SJCRH30 (cell line): ENCODE data around the gene C22orf31. TPM values are rescaled to one million over a fixed set of nuclear protein-coding genes. Genes with fewer than 3 reads are reported as not detected.

Experiments
- DNase-seq, 2 experiments: peaks; one replicate each; pipeline ENCODE4 v3.0.0-alpha.2; 2015 to 2020
- H3K27ac ChIP-seq: fragments of 250-450 bp; sonication (Bioruptor Pico); 2 replicates; pipeline ENCODE4 v1.5.1; 2020; ENCODE audit warnings: mild to moderate bottlenecking, moderate library complexity
- H3K27me3 ChIP-seq: fragments of 250-450 bp; sonication (Bioruptor Pico); 2 replicates; pipeline ENCODE4 v1.5.1; 2020; ENCODE audit warnings: mild to moderate bottlenecking, moderate library complexity
- H3K36me3 ChIP-seq: fragments of 250-450 bp; sonication (Bioruptor Pico); 2 replicates; pipeline ENCODE4 v1.5.1; 2020; ENCODE audit warnings: mild to moderate bottlenecking, moderate library complexity
- H3K4me1 ChIP-seq: fragments of 250-450 bp; sonication (Bioruptor Pico); 2 replicates; pipeline ENCODE4 v1.5.1; 2020; ENCODE audit warnings: mild to moderate bottlenecking, moderate library complexity
- H3K4me3 ChIP-seq: fragments of 250-450 bp; sonication (Bioruptor Pico); 2 replicates; pipeline ENCODE4 v1.5.1; 2020; ENCODE audit warnings: mild to moderate bottlenecking, moderate library complexity
- H3K9me3 ChIP-seq: fragments of 250-450 bp; sonication (Bioruptor Pico); replicated peaks from 2 replicates; pipeline ENCODE4 v1.5.1; 2020; ENCODE audit warnings: mild to moderate bottlenecking, moderate library complexity
- total RNA-seq: library from RNA; depleted of rRNA; stranded (reverse); fragments of >200 nt; shearing (Covaris generic); gene quantifications from 2 replicates; pipeline ENCODE4 v1.2.3, GENCODE V29; 2014; rRNA removed

C22orf31 gene
- total RNA-seq = not detected in 2 replicates

DNA sequence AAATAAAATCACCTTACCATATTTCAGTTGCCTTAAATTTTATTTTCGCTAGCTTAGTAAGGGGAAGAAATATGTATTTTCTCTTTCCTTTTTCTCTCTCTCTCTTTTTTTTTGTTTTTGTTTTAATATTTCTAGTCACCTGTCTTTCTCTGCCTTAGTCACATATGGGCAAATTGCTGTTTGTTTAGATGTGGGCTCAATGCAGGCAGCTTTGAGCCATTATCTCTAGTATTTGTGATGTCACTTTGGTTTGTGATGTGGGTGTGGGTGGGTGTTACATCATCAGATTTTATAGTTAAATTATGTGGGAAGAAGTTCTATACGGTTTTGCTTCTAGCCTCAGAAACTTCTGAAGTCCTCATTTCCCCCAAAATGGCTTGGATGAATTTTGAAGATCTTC is at the start of gene C22orf31:
Gene C22orf31, minus strand, starts transcription at position 59 of the 400 bp plus-strand sequence. Its CDS starts 39 bp downstream, at position 20.
- Histone ChIP-seq H3K36me3 (no peaks in the 10 kb centered on the region), H3K9me3 (no peaks in the 10 kb centered on the region), H3K4me3 (peak within 1 kb of the TSS; percentile 11; the same call in 1 of the 2 replicates), H3K4me1 (peaks cover 26% of the 10 kb centered on the region), H3K27ac (peak within 1 kb of the TSS; percentile 63), H3K27me3 (no peaks in the 10 kb centered on the region)
- DNase-seq = peak in 1 of 2 experiments; percentile 30

DNA sequence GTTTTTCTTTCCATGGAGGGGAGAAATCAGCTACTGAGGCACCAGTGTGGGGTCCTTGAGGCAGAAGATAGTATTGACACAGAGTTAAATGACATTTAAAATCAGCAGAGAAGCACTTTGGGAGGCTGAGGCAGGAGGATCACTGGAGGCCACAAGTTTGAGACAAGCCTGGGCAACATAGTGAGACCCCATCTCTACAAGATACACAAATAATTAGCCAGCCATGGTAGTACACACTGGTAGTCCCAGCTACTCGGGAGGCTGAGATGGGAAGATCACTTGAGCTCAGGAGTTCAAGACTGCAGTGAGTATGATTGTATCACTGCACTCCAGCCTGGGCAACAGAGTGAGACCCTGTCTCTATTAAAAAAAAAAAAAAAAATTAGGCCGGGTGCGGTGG is 49.3 kb upstream of the C22orf31 start:
- no peak for DNase-seq
- Histone ChIP-seq H3K27me3 (no peaks in the 10 kb centered on the region), H3K4me1 (peaks cover 36% of the 10 kb centered on the region), H3K27ac (no peak overlapping the region), H3K4me3 (no peak overlapping the region), H3K36me3 (no peaks in the 10 kb centered on the region), H3K9me3 (no peaks in the 10 kb centered on the region)

DNA sequence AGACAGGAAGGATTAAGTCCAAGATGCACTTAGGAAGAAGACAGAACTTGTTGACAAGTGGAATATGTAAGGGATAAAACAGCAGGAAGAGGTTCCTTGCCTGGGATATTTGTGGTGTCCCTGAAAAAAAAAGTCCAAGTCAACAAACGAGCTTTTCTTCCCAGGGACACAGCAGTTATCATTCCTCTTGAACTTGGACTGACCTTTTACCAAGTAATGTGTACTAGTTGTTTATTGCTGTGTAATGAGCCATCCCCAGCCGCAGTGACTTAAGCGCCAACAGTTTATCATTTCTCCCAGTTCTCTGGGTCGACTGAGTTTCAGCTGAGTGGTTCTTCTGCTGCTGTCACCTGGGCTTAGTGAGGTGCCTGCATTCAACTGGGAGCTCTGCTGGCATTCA is 48.2 kb upstream of the C22orf31 start:
- no peaks in the 10 kb centered on the region for H3K36me3 ChIP-seq
- H3K4me1 ChIP-seq = peaks cover 31% of the 10 kb centered on the region
- no peak overlapping the region for H3K4me3 ChIP-seq
- no peaks in the 10 kb centered on the region for H3K9me3 ChIP-seq
- no peak for DNase-seq
- no peaks in the 10 kb centered on the region for H3K27me3 ChIP-seq
- H3K27ac ChIP-seq = no peak overlapping the region

DNA sequence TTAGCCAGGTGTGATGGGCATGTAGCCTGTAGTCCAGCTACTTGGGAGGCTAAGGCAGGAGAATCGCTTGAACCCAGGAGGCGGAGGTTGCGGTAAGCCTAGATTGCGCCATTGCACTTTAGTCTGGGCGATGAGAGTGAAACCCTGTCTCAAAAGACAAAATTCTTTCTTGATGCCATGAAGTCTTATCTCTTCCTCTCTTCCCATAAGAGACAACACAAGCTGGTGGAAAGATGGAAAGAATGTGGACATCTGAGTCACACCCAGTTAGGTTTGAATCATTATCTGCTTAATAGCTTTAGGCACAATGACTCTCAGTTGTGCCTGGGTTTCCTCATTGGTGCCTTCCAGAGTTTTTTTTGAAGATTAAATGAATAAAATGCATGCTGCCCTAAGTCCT is 46.5 kb upstream of the C22orf31 start:
- Histone ChIP-seq H3K4me1 (peaks cover 31% of the 10 kb centered on the region), H3K4me3 (no peak overlapping the region), H3K36me3 (0 out of 2 replicates have a peak, but pooled peaks cover 4% of the 10 kb centered on the region), H3K9me3 (no peaks in the 10 kb centered on the region), H3K27me3 (no peaks in the 10 kb centered on the region), H3K27ac (no peak overlapping the region)
- DNase-seq = no peak

DNA sequence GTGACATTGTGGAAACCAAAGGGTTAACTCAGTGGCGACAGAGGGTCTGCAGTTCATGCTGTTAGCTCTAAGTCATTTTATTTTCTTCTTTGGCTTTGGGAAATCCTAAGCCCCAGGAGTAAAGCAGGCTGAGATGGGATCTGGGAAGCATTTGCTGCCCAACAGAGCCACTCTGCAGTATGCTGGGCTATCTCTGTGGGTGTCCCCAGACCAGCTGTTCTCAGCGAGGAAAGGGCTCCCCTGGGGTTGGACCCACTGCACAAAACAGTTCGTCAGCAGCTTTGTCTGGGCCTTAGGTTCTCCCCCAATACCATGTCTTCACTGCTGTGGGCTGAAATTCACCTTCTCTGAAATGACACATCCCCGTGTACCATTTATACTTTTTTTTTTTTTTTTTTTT is 45.2 kb upstream of the C22orf31 start:
- Histone ChIP-seq H3K4me1 (peaks cover 23% of the 10 kb centered on the region), H3K27me3 (no peaks in the 10 kb centered on the region), H3K9me3 (no peaks in the 10 kb centered on the region), H3K27ac (peak overlapping the region; percentile 59), H3K36me3 (0 out of 2 replicates have a peak, but pooled peaks cover 4% of the 10 kb centered on the region), H3K4me3 (no peak overlapping the region)
- peak; percentile 88 to 91 for DNase-seq

DNA sequence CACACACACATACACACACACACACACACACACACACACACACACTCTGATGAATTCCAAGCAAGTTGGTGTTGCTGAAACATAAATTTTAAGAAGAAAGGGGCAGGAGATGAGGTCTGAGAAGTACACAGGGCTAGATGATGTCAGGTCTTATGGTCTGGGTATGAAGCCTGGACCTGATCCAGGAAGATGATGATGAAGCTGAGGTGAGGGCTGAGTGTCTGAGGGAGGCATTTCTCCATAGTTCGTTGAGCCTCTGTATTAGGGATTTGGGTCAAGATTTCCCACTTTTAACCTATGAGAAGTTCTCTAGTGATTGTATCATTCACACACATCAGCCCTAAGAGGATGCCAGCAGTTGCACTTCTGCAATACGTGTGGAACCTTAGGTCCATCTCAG is 43.8 kb upstream of the C22orf31 start:
- Histone ChIP-seq H3K4me3 (no peak overlapping the region), H3K27me3 (no peaks in the 10 kb centered on the region), H3K9me3 (no peaks in the 10 kb centered on the region), H3K4me1 (peaks cover 22% of the 10 kb centered on the region), H3K36me3 (peaks cover 7% of the 10 kb centered on the region; the same call in 1 of the 2 replicates), H3K27ac (no peak overlapping the region)
- DNase-seq = no peak

DNA sequence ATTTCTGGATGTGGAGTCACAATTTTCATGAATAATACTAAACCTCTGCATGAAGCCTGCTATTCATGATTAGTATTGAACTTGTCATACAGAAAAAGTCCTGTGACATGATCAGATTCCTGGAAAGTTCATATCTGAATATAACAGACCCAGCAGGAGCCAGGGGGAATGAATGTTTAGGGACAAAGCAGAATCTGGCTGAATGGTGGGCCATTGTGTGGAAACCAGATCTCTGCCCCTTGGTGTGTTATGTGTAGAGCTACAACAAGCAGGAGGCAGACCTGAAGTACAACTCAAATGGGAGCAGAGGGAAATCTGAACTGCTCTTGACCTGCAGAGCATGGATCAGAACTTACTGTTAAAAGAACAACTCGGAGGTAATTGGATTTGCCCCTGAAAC is 41.5 kb upstream of the C22orf31 start:
- Histone ChIP-seq H3K4me1 (peaks cover 20% of the 10 kb centered on the region), H3K9me3 (no peaks in the 10 kb centered on the region), H3K36me3 (peaks cover 14% of the 10 kb centered on the region; the same call in 1 of the 2 replicates), H3K4me3 (no peak overlapping the region), H3K27me3 (no peaks in the 10 kb centered on the region), H3K27ac (no peak overlapping the region)
- DNase-seq = no peak

DNA sequence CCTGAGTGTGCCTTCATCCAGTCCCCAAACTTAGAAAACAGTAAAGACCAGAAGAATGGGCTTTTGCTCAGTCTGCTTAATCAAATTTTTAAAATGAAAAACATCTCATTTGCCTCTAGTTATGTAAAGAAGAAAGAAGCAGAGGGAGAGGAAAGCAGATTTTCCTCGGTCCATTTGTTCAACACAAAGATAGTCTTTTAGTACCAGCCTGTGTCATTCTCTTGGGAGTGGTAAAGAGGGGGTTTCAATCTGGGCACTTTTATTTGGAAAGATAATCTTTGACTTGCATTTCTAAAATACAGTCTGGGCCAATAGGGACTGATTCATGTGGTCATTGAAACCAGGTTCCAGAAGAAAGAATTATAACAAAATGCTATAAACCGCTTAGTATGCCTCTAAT is 40.7 kb upstream of the C22orf31 start:
- Histone ChIP-seq H3K4me1 (peaks cover 20% of the 10 kb centered on the region), H3K27me3 (no peaks in the 10 kb centered on the region), H3K4me3 (no peak overlapping the region), H3K9me3 (no peaks in the 10 kb centered on the region), H3K27ac (no peak overlapping the region), H3K36me3 (peaks cover 14% of the 10 kb centered on the region; the same call in 1 of the 2 replicates)
- DNase-seq = no peak

DNA sequence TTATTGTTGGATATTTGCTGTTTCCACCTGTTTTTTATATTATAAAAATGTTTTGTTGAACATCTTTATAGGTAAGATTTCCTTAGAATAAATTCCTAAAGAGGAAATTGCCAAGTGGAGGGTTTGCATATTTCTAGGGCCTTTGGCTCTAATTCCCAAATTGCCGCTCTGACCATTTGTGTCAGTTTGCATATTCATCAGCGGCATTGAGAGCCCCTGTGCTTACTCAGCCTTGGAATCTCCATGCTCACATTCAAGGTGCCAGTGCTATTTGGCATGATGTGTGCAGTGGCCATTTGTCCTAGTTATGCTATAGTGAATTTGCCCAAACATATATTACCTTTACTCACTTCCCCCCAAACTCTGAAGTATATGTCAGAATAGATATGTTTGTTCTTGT is 36.7 kb upstream of the C22orf31 start:
- H3K27ac ChIP-seq = no peak overlapping the region
- no peaks in the 10 kb centered on the region for H3K9me3 ChIP-seq
- H3K4me3 ChIP-seq = no peak overlapping the region
- no peak for DNase-seq
- H3K36me3 ChIP-seq = peaks cover 21% of the 10 kb centered on the region
- no peaks in the 10 kb centered on the region for H3K27me3 ChIP-seq
- peaks cover 40% of the 10 kb centered on the region for H3K4me1 ChIP-seq

DNA sequence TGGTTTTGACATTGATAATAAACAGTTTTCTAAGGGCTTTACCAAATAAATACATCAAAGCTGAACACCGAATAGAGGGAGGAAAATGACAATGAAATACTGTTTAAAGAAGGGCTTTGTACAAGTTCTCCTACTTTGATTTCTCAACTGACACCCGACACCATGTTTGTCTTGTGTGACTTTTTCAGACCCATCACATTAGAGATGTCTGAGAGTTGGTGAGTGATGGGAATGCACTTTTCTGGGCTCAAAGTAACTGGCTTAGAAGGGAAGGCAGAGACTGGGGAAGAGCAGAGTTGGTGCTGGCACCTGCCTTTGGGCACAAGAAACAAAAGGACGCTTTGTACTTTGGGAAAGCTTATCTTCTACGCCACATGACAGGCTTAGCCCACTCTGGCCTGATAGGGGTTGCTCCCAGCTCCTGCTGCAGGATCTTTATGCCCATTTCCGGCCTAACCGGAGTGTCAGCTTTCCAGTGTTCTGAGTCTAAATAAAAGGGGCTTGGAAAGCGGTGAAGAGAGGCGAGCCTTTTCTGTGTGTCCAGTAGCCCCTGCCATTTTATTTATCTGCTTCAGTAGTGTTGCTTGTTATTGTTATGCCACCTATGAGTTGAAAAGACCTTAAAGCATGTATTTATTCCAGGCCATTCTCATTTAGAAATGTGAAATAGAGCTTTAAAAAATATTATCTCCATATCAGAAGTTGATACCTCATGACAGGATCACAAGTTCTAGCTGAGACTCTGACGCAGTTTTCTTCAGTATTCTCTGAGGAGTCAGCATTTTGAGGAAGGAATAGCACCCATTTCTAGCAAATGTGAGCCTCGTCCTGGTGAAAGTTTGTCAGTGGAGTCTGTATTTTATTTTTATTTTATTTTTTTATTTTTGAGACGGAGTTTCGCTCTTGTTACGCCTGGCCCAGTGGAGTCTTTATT is 35.4 kb upstream of the C22orf31 start:
- peak; percentile 81 to 92 for DNase-seq
- Histone ChIP-seq H3K4me1 (peaks cover 47% of the 10 kb centered on the region), H3K4me3 (no peak overlapping the region)

DNA sequence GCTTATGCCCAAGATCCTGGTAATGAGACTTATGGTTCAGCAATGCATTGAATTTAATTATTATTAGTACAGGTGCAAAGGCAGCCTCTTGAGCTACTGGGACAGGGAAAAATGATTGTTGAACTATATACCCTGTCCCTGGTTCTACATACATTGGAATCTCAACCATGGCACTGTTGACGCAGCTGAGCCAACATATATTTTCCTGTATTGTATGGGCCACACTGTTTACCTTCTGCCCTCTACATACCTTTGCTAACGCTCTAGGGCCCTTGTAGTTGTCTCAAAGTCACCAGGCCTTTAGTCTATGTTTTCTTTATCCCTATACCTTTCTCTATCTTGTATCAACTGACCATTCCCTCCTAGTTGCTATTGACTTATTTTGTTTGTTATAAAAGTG is 33.8 kb upstream of the C22orf31 start:
- H3K27ac ChIP-seq = no peak overlapping the region
- H3K4me1 ChIP-seq = peaks cover 47% of the 10 kb centered on the region
- H3K4me3 ChIP-seq = no peak overlapping the region
- H3K27me3 ChIP-seq = no peaks in the 10 kb centered on the region
- no peak for DNase-seq
- H3K9me3 ChIP-seq = no peaks in the 10 kb centered on the region
- peaks cover 16% of the 10 kb centered on the region for H3K36me3 ChIP-seq

More for the DNA sequence above, 35.4 kb upstream of the C22orf31 start:
- Histone ChIP-seq H3K27me3 (no peaks in the 10 kb centered on the region), H3K9me3 (no peaks in the 10 kb centered on the region), H3K27ac (peak overlapping the region; percentile 39), H3K36me3 (peaks cover 18% of the 10 kb centered on the region)

DNA sequence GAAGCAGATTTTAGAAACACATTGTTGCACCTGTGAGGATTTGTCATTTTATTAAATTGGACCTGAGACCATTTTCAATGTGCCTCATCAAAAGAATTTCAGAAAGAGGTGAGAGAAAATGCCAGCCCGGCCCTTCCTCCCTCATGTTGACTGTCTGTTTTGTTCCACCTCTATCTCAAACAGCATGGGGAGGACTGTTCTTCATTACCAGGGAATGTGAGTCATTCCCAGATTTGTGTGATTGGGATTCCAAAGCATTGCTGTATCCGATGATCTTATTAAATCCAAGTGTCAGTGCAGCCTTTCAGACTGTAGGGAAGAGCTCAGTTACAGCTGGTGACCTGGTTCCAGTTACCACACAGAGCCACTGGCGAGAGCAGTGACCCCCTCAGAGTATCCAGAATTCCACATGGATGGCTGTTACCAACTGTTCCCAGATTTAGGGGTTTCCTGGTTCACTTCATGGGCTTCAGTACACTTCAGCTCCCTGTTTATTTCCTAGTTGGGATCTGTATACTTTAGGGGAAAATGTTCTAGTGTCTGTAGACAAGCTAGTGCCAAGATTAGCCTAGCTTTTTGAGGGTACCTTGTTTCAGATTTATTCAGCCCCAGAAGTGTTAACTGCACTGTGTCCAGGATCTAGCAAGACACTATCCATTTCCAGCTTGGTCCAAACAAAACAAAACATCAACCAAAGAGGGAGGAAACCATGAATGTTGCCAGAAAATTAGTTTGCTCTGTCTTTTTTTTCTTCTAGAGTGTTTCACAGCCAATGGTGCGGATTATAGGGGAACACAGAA is 32.1 kb upstream of the C22orf31 start:
- Histone ChIP-seq H3K9me3 (no peaks in the 10 kb centered on the region), H3K4me1 (peaks cover 49% of the 10 kb centered on the region), H3K4me3 (no peak overlapping the region), H3K27me3 (no peaks in the 10 kb centered on the region), H3K36me3 (peaks cover 9% of the 10 kb centered on the region), H3K27ac (peak overlapping the region; percentile 58)
- DNase-seq = peak; percentile 55 to 76

DNA sequence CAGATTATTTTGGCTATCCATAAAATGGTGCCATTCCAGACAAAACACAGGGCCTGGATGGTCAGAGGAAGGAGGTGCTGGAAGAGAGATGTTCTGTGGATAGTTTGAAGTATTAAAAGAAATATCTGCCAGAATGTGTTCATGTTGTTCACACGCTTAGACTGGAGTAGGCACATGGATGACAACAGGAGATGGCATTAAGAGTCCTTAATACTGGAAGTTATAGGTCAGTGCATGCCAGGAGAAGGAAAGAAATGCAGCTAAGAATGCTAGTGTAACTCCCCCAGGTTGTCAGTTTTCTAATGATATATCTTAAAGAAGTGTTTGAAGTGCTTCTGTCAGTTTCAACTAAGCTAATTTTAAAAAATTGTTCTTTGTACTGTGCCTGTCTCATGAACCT is 31.4 kb upstream of the C22orf31 start:
- DNase-seq = no peak
- Histone ChIP-seq H3K27me3 (no peaks in the 10 kb centered on the region), H3K9me3 (no peaks in the 10 kb centered on the region), H3K36me3 (peaks cover 9% of the 10 kb centered on the region), H3K4me1 (peaks cover 49% of the 10 kb centered on the region), H3K4me3 (no peak overlapping the region), H3K27ac (peak overlapping the region; percentile 58)

DNA sequence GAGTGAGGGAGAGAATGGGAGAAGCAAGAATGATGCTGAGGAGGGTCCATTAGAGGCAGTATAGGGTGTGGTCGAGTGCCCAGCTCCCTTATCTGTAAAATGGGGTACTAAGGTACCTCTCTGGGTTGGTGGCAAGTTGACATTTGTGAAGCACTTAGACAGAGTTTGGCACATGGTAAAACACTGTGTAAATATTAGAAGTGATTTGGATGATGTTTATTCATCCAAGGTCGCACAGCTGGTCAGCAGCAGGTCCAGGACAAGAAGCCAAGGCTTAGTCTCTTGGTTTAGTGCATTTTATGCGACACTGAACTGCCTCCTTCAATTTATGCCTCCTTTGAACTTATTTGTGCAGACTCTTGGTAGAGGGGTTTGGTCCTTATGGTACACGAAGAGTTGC is 30.6 kb upstream of the C22orf31 start:
- H3K4me1 ChIP-seq = peaks cover 44% of the 10 kb centered on the region
- H3K4me3 ChIP-seq = no peak overlapping the region
- DNase-seq = no peak
- H3K36me3 ChIP-seq = peaks cover 9% of the 10 kb centered on the region
- no peak overlapping the region for H3K27ac ChIP-seq
- no peaks in the 10 kb centered on the region for H3K9me3 ChIP-seq
- no peaks in the 10 kb centered on the region for H3K27me3 ChIP-seq

DNA sequence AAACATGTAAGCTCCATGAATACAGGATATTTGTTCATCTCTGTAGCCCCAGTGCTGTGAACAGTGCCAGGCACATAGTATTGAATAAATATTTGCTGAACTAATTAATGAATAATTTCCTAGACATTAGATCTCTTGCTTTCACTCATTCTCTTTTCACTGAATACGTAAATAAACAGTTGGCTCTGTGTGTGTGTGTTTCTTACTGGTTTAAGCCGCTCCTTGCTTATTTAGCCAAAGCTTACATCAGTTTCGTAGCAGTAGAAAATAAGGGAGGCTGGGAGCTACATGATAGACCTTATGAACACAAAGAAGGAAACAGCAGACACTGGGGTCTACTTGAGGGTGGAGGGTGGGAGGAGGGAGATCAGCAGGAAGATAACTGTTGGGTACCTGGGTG is 28.4 kb upstream of the C22orf31 start:
- Histone ChIP-seq H3K4me3 (no peak overlapping the region), H3K27me3 (no peaks in the 10 kb centered on the region), H3K27ac (no peak overlapping the region), H3K4me1 (peaks cover 25% of the 10 kb centered on the region), H3K36me3 (peaks cover 6% of the 10 kb centered on the region), H3K9me3 (no peaks in the 10 kb centered on the region)
- no peak for DNase-seq
